Measurements from ENCODE around the gene SMIM29. TPM values are rescaled to one million over a fixed set of nuclear protein-coding genes. Genes with fewer than 3 reads are reported as not detected.

SMIM29 gene
- total RNA-seq, 1 experiment from 2014 or later = 5.4 TPM

GRCh38 chr6:34239893-34240292 lies 8.9 kb downstream of the SMIM29 start:
- Histone ChIP-seq H2BK12ac (ENCODE audit: insufficient read length, low read depth, low read length) (no peak overlapping the region), H2AK5ac (ENCODE audit: insufficient read length, low read length) (no peak overlapping the region), H2BK15ac (ENCODE audit: low read depth, low read length) (no peak overlapping the region), H3K27ac (ENCODE audit: insufficient read length, low read depth, low read length) (no peak overlapping the region), H4K91ac (ENCODE audit: insufficient read length, low read depth, low read length) (no peak overlapping the region), H3K4ac (ENCODE audit: low read depth, low read length) (no peak overlapping the region), H3K18ac (ENCODE audit: insufficient read length, low read depth, low read length) (no peak overlapping the region), H3K4me2 (ENCODE audit: insufficient read depth, insufficient read length, low read length) (peak overlapping the region; percentile 94), H3K23me2 (ENCODE audit: insufficient read length, low read depth, low read length, poor library complexity, severe bottlenecking) (peaks cover 12% of the 10 kb centered on the region), H3K9ac (ENCODE audit: extremely low read depth, insufficient read length, low read length) (peak overlapping the region; percentile 25), H2BK20ac (ENCODE audit: low read depth, low read length, poor library complexity, severe bottlenecking) (no peak overlapping the region), H2BK5ac (ENCODE audit: insufficient read length, low read length) (no peak overlapping the region), H3K27me3 (ENCODE audit: insufficient read depth, low read length) (no peaks in the 10 kb centered on the region), H4K8ac (replicated peaks; ENCODE audit: insufficient read length, low read depth, low read length) (no peak overlapping the region), H2AFZ (ENCODE audit: low read length) (no peak overlapping the region), H3K14ac (ENCODE audit: insufficient read depth, low read length) (no peak overlapping the region), H3K79me2 (ENCODE audit: insufficient read depth, low read length) (peaks cover 35% of the 10 kb centered on the region; the same call in 1 of the 2 replicates), H4K5ac (ENCODE audit: insufficient read length, low read depth, low read length) (no peak overlapping the region), H3K23ac (ENCODE audit: insufficient read length, low read depth, low read length) (no peak overlapping the region), H2BK120ac (ENCODE audit: low read depth, low read length, poor library complexity, severe bottlenecking) (no peak overlapping the region), H3K79me1 (ENCODE audit: insufficient read depth, low read depth, low read length, poor library complexity, severe bottlenecking) (peaks cover 9% of the 10 kb centered on the region), H3K9me3 (ENCODE audit: control insufficient read depth, low read depth, low read length) (no peaks in the 10 kb centered on the region), H4K20me1 (ENCODE audit: control insufficient read depth, insufficient read depth, insufficient read length) (no peaks in the 10 kb centered on the region), H3K56ac (ENCODE audit: insufficient read length, low read depth, low read length) (no peak overlapping the region), H3T11ph (ENCODE audit: low read length) (no peak overlapping the region), H3K4me1 (ENCODE audit: insufficient read depth, low read length) (peaks cover 6% of the 10 kb centered on the region)
- Mint-ChIP-seq H3K27me3 (ENCODE audit: low read depth) (no peaks in the 10 kb centered on the region), H3K36me3 (ENCODE audit: insufficient read depth in 1 of 3, low read depth in 3 of 3) (peaks cover 58 to 68% (median 62%) of the 10 kb centered on the region in 3 experiments), H3K9me3 (no peaks in the 10 kb centered on the region; a peak in 1 of 5 replicates), H3K27ac (peak overlapping the region; percentile 5 to 96 (median 63); a peak in 4 of 7 replicates), H3K4me3 (peak overlapping the region; percentile 88 to 92), H3K4me1 (peaks cover 40 to 60% of the 10 kb centered on the region in 2 experiments)
- WGBS (ENCODE audit: extremely low coverage, insufficient read length, low lambda C conversion rate) = no CpG with 5 or more reads among the region's 2 CpGs
- no peak for TF ChIP-seq CTCF (conservative IDR thresholded peaks at IDR 0.05)
- no peak for DNase-seq
